ENCODE data around the gene C19orf47. TPM values are rescaled to one million over a fixed set of nuclear protein-coding genes. Genes with fewer than 3 reads are reported as not detected.

C19orf47 gene
- total RNA-seq, 1 experiment from 2014 or later = 18.0 TPM

DNA sequence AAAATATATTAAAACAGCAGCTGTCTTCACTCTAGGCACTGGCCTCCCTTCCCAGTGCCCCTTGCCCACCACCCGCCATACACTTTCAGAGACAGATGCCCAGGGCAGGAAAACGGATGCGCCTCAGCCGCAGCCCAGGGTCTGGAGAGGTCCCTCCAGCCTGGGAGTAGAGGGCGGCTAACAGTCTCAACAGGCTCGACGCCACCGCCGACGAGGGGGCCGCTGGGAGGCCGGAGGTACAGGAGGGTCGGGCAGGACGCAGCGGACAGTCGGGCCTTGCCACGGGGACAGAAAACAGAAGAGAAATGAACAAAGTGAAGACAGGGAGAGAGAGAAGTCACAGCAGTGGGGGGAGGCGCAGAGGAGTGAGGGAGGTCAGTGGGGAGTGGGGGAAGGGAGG, 27.1 kb downstream of the C19orf47 start:
- ATAC-seq = no peak

DNA sequence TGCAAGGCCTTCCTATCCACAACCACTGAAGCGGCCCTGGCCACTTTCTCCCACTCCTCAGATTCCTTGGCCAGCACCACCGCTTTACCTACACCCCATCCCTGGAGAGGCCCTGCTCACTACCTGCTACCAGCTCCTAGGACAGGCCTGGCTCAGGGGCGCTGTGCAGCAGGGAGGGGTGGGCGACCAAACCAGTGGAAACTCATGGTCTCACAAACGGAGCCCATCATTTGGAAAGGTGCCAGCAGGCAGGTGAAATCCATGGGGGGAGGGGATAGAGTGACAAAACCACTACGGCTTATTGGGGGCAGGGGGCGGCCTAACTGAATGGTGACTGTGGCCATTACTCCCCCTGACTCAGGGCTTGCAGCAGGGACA, 27.6 kb downstream of the C19orf47 start:
- DNase-seq (ENCODE audit: low read depth, low spot score) (no peak), ATAC-seq (no peak)
- ChIA-PET POLR2A (no interaction called here), RAD21 (ENCODE audit: low non-redundant PET in 1 of 2, low total read pairs in 2 of 2, uncharacterized antibody in 2 of 2, unreplicated experiment in 2 of 2) (no interaction called here), CTCF (no interaction called here)
- no peak overlapping the region for H3K9ac ChIP-seq (ENCODE audit: low read length)
- H3K79me2 ChIP-seq (ENCODE audit: insufficient read depth, low read length) = no peaks in the 10 kb centered on the region
- no peaks in the 10 kb centered on the region for H3K27me3 ChIP-seq (ENCODE audit: insufficient read depth, low read length)
- no TSS peak for BruUV-seq (replicated peaks)
- H3K9me2 ChIP-seq (ENCODE audit: insufficient read depth) = no peaks in the 10 kb centered on the region
- no peak overlapping the region for H3K27ac ChIP-seq (ENCODE audit: low read depth, low read length)
- intact Hi-C loops (cut with micrococcal nuclease) = no loop called here
- H4K20me1 ChIP-seq (ENCODE audit: insufficient read depth) = no peaks in the 10 kb centered on the region
- H3K4me3 ChIP-seq (replicated peaks in 1 of 2; ENCODE audit: low read depth in 1 of 2, low read length in 2 of 2) = no peak overlapping the region
- no peak overlapping the region for H2AFZ ChIP-seq (ENCODE audit: low read depth, low read length, poor library complexity, severe bottlenecking)
- TF ChIP-seq POLR2A (IDR thresholded peaks at IDR 0.05; ENCODE audit: borderline replicate concordance, extremely low read depth, insufficient read depth, insufficient read length) = no peak
- no peak for TF ChIP-seq CBX3 (IDR thresholded peaks at IDR 0.05; ENCODE audit: low read depth)
- TF ChIP-seq ZFX (IDR thresholded peaks at IDR 0.05) = no peak
- TF ChIP-seq SRF (IDR thresholded peaks at IDR 0.05; ENCODE audit: low read depth) = no peak
- no peak for TF ChIP-seq FOSL1 (IDR thresholded peaks at IDR 0.05; ENCODE audit: low read depth)
- no peak for TF ChIP-seq TCF7L2 (IDR thresholded peaks at IDR 0.05; ENCODE audit: borderline replicate concordance, extremely low read depth, insufficient read depth, insufficient read length)
- TF ChIP-seq, protein P1, sequence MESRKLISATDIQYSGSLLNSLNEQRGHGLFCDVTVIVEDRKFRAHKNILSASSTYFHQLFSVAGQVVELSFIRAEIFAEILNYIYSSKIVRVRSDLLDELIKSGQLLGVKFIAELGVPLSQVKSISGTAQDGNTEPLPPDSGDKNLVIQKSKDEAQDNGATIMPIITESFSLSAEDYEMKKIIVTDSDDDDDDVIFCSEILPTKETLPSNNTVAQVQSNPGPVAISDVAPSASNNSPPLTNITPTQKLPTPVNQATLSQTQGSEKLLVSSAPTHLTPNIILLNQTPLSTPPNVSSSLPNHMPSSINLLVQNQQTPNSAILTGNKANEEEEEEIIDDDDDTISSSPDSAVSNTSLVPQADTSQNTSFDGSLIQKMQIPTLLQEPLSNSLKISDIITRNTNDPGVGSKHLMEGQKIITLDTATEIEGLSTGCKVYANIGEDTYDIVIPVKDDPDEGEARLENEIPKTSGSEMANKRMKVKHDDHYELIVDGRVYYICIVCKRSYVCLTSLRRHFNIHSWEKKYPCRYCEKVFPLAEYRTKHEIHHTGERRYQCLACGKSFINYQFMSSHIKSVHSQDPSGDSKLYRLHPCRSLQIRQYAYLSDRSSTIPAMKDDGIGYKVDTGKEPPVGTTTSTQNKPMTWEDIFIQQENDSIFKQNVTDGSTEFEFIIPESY (IDR thresholded peaks at IDR 0.05; ENCODE audit: extremely low read depth, insufficient replicate concordance, low read length) = no peak
- TF ChIP-seq, protein P2, sequence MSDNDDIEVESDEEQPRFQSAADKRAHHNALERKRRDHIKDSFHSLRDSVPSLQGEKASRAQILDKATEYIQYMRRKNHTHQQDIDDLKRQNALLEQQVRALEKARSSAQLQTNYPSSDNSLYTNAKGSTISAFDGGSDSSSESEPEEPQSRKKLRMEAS (IDR thresholded peaks at IDR 0.05) = no peak
- H3K9me3 ChIP-seq (ENCODE audit: control insufficient read depth in 1 of 2, insufficient read depth in 1 of 2, low read depth in 1 of 2, low read length in 2 of 2) = no peaks in the 10 kb centered on the region
- H3K4me2 ChIP-seq (ENCODE audit: low read length) = no peak overlapping the region
- H3K4me1 ChIP-seq (ENCODE audit: control insufficient read depth in 1 of 2, insufficient read depth in 2 of 2, low read length in 2 of 2) = no peaks in the 10 kb centered on the region
- peaks cover 14 to 22% of the 10 kb centered on the region in 2 experiments; a peak in 3 of 4 replicates for H3K36me3 ChIP-seq (ENCODE audit: control insufficient read depth in 1 of 2, insufficient read depth in 2 of 2, low read length in 2 of 2)

More for the DNA sequence above, 27.1 kb downstream of the C19orf47 start:
- no TSS peak for BruUV-seq (replicated peaks)
- no peak for DNase-seq (ENCODE audit: low read depth, low spot score)
- Histone ChIP-seq H3K9me3 (ENCODE audit: control insufficient read depth in 1 of 2, insufficient read depth in 1 of 2, low read depth in 1 of 2, low read length in 2 of 2) (no peaks in the 10 kb centered on the region), H3K4me2 (ENCODE audit: low read length) (no peak overlapping the region), H4K20me1 (ENCODE audit: insufficient read depth) (no peaks in the 10 kb centered on the region), H3K36me3 (ENCODE audit: control insufficient read depth in 1 of 2, insufficient read depth in 2 of 2, low read length in 2 of 2) (peaks cover 19 to 27% of the 10 kb centered on the region in 2 experiments; a peak in 3 of 4 replicates), H3K9me2 (ENCODE audit: insufficient read depth) (no peaks in the 10 kb centered on the region), H3K27me3 (ENCODE audit: insufficient read depth, low read length) (no peaks in the 10 kb centered on the region), H3K4me3 (replicated peaks in 1 of 2; ENCODE audit: low read depth in 1 of 2, low read length in 2 of 2) (no peak overlapping the region), H3K27ac (ENCODE audit: low read depth, low read length) (no peak overlapping the region), H2AFZ (ENCODE audit: low read depth, low read length, poor library complexity, severe bottlenecking) (no peak overlapping the region), H3K9ac (ENCODE audit: low read length) (no peak overlapping the region), H3K79me2 (ENCODE audit: insufficient read depth, low read length) (no peaks in the 10 kb centered on the region), H3K4me1 (ENCODE audit: control insufficient read depth in 1 of 2, insufficient read depth in 2 of 2, low read length in 2 of 2) (no peaks in the 10 kb centered on the region)
- ChIA-PET RAD21 (ENCODE audit: low non-redundant PET in 1 of 2, low total read pairs in 2 of 2, uncharacterized antibody in 2 of 2, unreplicated experiment in 2 of 2) (no interaction called here), POLR2A (no interaction called here), CTCF (no interaction called here)
- intact Hi-C loops (cut with micrococcal nuclease) = no loop called here
- no peak for TF ChIP-seq ZFX (IDR thresholded peaks at IDR 0.05)
- TF ChIP-seq SRF (IDR thresholded peaks at IDR 0.05; ENCODE audit: low read depth) = no peak
- no peak for TF ChIP-seq EZH2phosphoT487 (IDR thresholded peaks at IDR 0.05; ENCODE audit: borderline replicate concordance)
